ENCODE results near the gene PYCARD. TPM values are rescaled to one million over a fixed set of nuclear protein-coding genes. Genes with fewer than 3 reads are reported as not detected.

PYCARD gene
- total and polyA plus RNA-seq, 2 experiments from 2014 or later = 53.1 to 54.0 TPM

DNA sequence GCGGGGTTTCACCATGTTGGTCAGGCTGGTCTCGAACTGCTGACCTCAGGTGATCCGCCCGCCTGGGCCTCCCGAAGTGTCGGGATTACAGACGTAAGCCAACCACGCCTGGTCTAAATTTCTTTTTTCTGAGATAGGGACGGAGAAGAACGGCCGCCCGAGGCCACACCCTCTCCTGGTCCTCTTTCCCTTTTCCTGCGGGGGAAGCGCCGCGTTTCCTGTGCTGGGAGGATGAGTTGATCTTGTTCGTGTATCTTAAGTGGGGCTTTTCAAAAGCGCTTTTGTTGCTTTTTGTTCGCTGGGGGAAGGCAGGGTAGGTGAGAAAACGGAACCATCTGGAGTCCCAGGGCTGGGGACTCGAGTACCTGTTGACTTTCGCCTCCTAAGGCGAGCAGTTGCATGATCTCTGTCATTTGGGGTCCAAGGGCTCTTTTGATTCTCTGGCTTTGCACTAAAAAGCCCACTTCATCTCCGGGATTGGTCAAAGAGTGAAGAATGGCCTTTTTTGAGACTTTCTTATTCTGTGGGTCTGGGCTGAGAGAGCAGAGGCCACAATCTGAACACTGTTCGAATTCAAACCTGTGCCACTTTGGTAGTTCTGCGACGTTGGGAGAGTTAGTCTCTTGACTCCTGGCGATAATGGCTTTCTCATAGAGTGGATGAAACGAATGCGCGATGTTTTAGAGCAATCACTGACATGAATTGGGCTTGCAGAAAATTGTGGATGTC is 21.3 kb downstream of the PYCARD start:
- H2AFZ ChIP-seq = no peak overlapping the region
- peak overlapping the region; percentile 100 for H3K4me3 ChIP-seq
- no peaks in the 10 kb centered on the region for H3K9me2 ChIP-seq (ENCODE audit: insufficient read depth)
- peak overlapping the region; percentile 100 for H3K27ac Mint-ChIP-seq
- peaks cover 54% of the 10 kb centered on the region for H4K20me1 ChIP-seq (replicated peaks; ENCODE audit: insufficient read depth)
- peaks cover 46% of the 10 kb centered on the region for H3K36me3 ChIP-seq (ENCODE audit: insufficient read depth)
- H3K4me1 ChIP-seq (ENCODE audit: insufficient read depth) = peaks cover 27% of the 10 kb centered on the region
- H3K4me1 Mint-ChIP-seq = peaks cover 42% of the 10 kb centered on the region
- H3K27ac ChIP-seq (ENCODE audit: low read depth) = peak overlapping the region; percentile 99
- no peaks in the 10 kb centered on the region for H3K27me3 ChIP-seq (ENCODE audit: insufficient read depth)
- peak overlapping the region; percentile 96 for H3K4me3 Mint-ChIP-seq
- H3K79me2 ChIP-seq (replicated peaks; ENCODE audit: insufficient read depth) = peaks cover 64% of the 10 kb centered on the region
- peaks cover 26% of the 10 kb centered on the region for H3F3A ChIP-seq (replicated peaks; ENCODE audit: low read depth)
- ATAC-seq = peak; percentile 1; the same call in 1 of the 3 replicates
- TF ChIP-seq, protein P1, sequence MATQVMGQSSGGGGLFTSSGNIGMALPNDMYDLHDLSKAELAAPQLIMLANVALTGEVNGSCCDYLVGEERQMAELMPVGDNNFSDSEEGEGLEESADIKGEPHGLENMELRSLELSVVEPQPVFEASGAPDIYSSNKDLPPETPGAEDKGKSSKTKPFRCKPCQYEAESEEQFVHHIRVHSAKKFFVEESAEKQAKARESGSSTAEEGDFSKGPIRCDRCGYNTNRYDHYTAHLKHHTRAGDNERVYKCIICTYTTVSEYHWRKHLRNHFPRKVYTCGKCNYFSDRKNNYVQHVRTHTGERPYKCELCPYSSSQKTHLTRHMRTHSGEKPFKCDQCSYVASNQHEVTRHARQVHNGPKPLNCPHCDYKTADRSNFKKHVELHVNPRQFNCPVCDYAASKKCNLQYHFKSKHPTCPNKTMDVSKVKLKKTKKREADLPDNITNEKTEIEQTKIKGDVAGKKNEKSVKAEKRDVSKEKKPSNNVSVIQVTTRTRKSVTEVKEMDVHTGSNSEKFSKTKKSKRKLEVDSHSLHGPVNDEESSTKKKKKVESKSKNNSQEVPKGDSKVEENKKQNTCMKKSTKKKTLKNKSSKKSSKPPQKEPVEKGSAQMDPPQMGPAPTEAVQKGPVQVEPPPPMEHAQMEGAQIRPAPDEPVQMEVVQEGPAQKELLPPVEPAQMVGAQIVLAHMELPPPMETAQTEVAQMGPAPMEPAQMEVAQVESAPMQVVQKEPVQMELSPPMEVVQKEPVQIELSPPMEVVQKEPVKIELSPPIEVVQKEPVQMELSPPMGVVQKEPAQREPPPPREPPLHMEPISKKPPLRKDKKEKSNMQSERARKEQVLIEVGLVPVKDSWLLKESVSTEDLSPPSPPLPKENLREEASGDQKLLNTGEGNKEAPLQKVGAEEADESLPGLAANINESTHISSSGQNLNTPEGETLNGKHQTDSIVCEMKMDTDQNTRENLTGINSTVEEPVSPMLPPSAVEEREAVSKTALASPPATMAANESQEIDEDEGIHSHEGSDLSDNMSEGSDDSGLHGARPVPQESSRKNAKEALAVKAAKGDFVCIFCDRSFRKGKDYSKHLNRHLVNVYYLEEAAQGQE (IDR thresholded peaks at IDR 0.05; ENCODE audit: unreplicated experiment) = no peak
- TF ChIP-seq EZH2phosphoT487 (IDR thresholded peaks at IDR 0.05; ENCODE audit: unreplicated experiment) = no peak
- TF ChIP-seq JUNB (IDR thresholded peaks at IDR 0.05; ENCODE audit: unreplicated experiment) = no peak
- TF ChIP-seq, protein P2, sequence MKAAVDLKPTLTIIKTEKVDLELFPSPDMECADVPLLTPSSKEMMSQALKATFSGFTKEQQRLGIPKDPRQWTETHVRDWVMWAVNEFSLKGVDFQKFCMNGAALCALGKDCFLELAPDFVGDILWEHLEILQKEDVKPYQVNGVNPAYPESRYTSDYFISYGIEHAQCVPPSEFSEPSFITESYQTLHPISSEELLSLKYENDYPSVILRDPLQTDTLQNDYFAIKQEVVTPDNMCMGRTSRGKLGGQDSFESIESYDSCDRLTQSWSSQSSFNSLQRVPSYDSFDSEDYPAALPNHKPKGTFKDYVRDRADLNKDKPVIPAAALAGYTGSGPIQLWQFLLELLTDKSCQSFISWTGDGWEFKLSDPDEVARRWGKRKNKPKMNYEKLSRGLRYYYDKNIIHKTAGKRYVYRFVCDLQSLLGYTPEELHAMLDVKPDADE (IDR thresholded peaks at IDR 0.05) = no peak
- TF ChIP-seq STAT1 (IDR thresholded peaks at IDR 0.05; ENCODE audit: unreplicated experiment) = no peak
- TF ChIP-seq, protein P3, sequence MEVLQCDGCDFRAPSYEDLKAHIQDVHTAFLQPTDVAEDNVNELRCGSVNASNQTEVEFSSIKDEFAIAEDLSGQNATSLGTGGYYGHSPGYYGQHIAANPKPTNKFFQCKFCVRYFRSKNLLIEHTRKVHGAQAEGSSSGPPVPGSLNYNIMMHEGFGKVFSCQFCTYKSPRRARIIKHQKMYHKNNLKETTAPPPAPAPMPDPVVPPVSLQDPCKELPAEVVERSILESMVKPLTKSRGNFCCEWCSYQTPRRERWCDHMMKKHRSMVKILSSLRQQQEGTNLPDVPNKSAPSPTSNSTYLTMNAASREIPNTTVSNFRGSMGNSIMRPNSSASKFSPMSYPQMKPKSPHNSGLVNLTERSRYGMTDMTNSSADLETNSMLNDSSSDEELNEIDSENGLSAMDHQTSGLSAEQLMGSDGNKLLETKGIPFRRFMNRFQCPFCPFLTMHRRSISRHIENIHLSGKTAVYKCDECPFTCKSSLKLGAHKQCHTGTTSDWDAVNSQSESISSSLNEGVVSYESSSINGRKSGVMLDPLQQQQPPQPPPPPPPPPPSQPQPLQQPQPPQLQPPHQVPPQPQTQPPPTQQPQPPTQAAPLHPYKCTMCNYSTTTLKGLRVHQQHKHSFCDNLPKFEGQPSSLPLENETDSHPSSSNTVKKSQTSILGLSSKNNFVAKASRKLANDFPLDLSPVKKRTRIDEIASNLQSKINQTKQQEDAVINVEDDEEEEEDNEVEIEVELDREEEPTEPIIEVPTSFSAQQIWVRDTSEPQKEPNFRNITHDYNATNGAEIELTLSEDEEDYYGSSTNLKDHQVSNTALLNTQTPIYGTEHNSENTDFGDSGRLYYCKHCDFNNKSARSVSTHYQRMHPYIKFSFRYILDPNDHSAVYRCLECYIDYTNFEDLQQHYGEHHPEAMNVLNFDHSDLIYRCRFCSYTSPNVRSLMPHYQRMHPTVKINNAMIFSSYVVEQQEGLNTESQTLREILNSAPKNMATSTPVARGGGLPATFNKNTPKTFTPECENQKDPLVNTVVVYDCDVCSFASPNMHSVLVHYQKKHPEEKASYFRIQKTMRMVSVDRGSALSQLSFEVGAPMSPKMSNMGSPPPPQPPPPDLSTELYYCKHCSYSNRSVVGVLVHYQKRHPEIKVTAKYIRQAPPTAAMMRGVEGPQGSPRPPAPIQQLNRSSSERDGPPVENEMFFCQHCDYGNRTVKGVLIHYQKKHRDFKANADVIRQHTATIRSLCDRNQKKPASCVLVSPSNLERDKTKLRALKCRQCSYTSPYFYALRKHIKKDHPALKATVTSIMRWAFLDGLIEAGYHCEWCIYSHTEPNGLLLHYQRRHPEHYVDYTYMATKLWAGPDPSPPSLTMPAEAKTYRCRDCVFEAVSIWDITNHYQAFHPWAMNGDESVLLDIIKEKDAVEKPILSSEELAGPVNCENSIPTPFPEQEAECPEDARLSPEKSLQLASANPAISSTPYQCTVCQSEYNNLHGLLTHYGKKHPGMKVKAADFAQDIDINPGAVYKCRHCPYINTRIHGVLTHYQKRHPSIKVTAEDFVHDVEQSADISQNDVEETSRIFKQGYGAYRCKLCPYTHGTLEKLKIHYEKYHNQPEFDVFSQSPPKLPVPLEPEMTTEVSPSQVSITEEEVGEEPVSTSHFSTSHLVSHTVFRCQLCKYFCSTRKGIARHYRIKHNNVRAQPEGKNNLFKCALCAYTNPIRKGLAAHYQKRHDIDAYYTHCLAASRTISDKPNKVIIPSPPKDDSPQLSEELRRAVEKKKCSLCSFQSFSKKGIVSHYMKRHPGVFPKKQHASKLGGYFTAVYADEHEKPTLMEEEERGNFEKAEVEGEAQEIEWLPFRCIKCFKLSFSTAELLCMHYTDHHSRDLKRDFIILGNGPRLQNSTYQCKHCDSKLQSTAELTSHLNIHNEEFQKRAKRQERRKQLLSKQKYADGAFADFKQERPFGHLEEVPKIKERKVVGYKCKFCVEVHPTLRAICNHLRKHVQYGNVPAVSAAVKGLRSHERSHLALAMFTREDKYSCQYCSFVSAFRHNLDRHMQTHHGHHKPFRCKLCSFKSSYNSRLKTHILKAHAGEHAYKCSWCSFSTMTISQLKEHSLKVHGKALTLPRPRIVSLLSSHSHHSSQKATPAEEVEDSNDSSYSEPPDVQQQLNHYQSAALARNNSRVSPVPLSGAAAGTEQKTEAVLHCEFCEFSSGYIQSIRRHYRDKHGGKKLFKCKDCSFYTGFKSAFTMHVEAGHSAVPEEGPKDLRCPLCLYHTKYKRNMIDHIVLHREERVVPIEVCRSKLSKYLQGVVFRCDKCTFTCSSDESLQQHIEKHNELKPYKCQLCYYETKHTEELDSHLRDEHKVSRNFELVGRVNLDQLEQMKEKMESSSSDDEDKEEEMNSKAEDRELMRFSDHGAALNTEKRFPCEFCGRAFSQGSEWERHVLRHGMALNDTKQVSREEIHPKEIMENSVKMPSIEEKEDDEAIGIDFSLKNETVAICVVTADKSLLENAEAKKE (CRISPR knock-in tag; IDR thresholded peaks at IDR 0.05) = no peak
- TF ChIP-seq POLR2AphosphoS5 (IDR thresholded peaks at IDR 0.05; ENCODE audit: low read depth) = no peak
- no peak for TF ChIP-seq ZNF331 (CRISPR knock-in tag; IDR thresholded peaks at IDR 0.05; ENCODE audit: low read depth)
- TF ChIP-seq EZH2 (IDR thresholded peaks at IDR 0.05; ENCODE audit: low read depth, unreplicated experiment) = no peak
- no peak for TF ChIP-seq CREB1 (CRISPR knock-in tag; IDR thresholded peaks at IDR 0.05; ENCODE audit: low read depth)
- TF ChIP-seq NANOG (IDR thresholded peaks at IDR 0.05; ENCODE audit: borderline replicate concordance) = no peak
- no peak for TF ChIP-seq ZNF114 (CRISPR knock-in tag; IDR thresholded peaks at IDR 0.05)
- TF ChIP-seq, protein P4, sequence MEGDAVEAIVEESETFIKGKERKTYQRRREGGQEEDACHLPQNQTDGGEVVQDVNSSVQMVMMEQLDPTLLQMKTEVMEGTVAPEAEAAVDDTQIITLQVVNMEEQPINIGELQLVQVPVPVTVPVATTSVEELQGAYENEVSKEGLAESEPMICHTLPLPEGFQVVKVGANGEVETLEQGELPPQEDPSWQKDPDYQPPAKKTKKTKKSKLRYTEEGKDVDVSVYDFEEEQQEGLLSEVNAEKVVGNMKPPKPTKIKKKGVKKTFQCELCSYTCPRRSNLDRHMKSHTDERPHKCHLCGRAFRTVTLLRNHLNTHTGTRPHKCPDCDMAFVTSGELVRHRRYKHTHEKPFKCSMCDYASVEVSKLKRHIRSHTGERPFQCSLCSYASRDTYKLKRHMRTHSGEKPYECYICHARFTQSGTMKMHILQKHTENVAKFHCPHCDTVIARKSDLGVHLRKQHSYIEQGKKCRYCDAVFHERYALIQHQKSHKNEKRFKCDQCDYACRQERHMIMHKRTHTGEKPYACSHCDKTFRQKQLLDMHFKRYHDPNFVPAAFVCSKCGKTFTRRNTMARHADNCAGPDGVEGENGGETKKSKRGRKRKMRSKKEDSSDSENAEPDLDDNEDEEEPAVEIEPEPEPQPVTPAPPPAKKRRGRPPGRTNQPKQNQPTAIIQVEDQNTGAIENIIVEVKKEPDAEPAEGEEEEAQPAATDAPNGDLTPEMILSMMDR (conservative IDR thresholded peaks at IDR 0.05; ENCODE audit: low read depth in 2 of 2) = no peak
- H3K9me3 Mint-ChIP-seq = peaks cover 7% of the 10 kb centered on the region
- peaks cover 59% of the 10 kb centered on the region for H3K36me3 Mint-ChIP-seq (ENCODE audit: low read depth)
- H3K4me2 ChIP-seq = peak overlapping the region; percentile 100
- no peak for DNase-seq (ENCODE audit: low spot score)
- H3K27me3 Mint-ChIP-seq (ENCODE audit: insufficient read depth, low read depth, poor library complexity) = peaks cover 24% of the 10 kb centered on the region

Measured in GM23338 (cell line).